ENCODE measurements around the gene PPM1K. TPM values are rescaled to one million over a fixed set of nuclear protein-coding genes. Genes with fewer than 3 reads are reported as not detected.

PPM1K gene
- total RNA-seq, 1 donor from 2014 or later = 36.5 TPM

GRCh38 chr4:88296413-88297211 is 12.3 kb upstream of the PPM1K start:
- DNase-seq = no peak
- H3K36me3 ChIP-seq = no peaks in the 10 kb centered on the region
- TF ChIP-seq CTCF (IDR thresholded peaks at IDR 0.05) = no peak
- H3K4me1 ChIP-seq = no peaks in the 10 kb centered on the region
- H3K9me3 ChIP-seq = no peaks in the 10 kb centered on the region
- no peak overlapping the region for H3K27ac ChIP-seq
- no peak for ATAC-seq
- H3K27me3 ChIP-seq (ENCODE audit: low read depth) = no peaks in the 10 kb centered on the region
- intact Hi-C loops (cut with DNase I) = no loop called here
- no peak overlapping the region for H3K4me3 ChIP-seq

- ATAC-seq (no peak), DNase-seq (no peak)
- no peaks in the 10 kb centered on the region for H3K9me3 ChIP-seq
- H3K27ac ChIP-seq = no peak overlapping the region
- no peak overlapping the region for H3K4me3 ChIP-seq
- H3K27me3 ChIP-seq (ENCODE audit: low read depth) = no peaks in the 10 kb centered on the region
- TF ChIP-seq CTCF (IDR thresholded peaks at IDR 0.05) = no peak
- no peaks in the 10 kb centered on the region for H3K4me1 ChIP-seq
- intact Hi-C loops (cut with DNase I) = no loop called here
- no peaks in the 10 kb centered on the region for H3K36me3 ChIP-seq
Measured at GRCh38 chr4:88295656-88296055, 11.3 kb upstream of the PPM1K start.

- Histone ChIP-seq H3K9me3 (no peaks in the 10 kb centered on the region), H3K4me3 (no peak overlapping the region), H3K4me1 (no peaks in the 10 kb centered on the region), H3K36me3 (no peaks in the 10 kb centered on the region), H3K27ac (peak overlapping the region; percentile 50), H3K27me3 (ENCODE audit: low read depth) (no peaks in the 10 kb centered on the region)
- intact Hi-C loops (cut with DNase I) = no loop called here
- TF ChIP-seq CTCF (IDR thresholded peaks at IDR 0.05) = no peak
- DNase-seq = no peak
- ATAC-seq = peak; percentile 32 to 42
Measured at GRCh38 chr4:88291003-88291402, 6.6 kb upstream of the PPM1K start.

GRCh38 chr4:88286897-88287296 is 2.5 kb upstream of the PPM1K start:
- no peak for TF ChIP-seq CTCF (IDR thresholded peaks at IDR 0.05)
- H3K27me3 ChIP-seq (ENCODE audit: low read depth) = no peaks in the 10 kb centered on the region
- H3K4me1 ChIP-seq = peaks cover 22% of the 10 kb centered on the region
- no peaks in the 10 kb centered on the region for H3K9me3 ChIP-seq
- H3K27ac ChIP-seq = no peak overlapping the region
- H3K4me3 ChIP-seq = no peak overlapping the region
- ATAC-seq (no peak), DNase-seq (no peak)
- no peaks in the 10 kb centered on the region for H3K36me3 ChIP-seq
- intact Hi-C loops (cut with DNase I) = no loop called here

DNA sequence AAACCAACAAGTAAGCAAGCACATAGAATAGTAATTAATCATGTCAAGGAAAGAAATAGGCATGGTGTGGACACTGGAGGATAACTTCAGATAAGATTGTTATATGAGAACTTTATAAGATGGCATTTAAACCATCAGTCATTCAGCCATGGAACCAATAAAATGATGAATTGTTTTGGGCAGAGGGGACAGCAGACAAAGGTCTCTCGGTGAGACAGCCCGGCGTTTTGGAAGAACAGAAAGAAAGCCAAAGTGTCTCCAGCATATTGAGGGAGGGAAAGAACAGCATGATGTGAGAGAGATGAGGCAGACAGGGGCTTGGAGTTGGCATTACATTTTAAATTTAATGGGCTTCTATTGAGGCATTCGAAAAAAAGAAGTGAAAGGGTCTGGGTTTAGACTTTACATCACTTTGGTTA is 883 bp upstream of the PPM1K start:
- Histone ChIP-seq H3K27ac (peak overlapping the region; percentile 98), H3K27me3 (ENCODE audit: low read depth) (no peaks in the 10 kb centered on the region), H3K36me3 (no peaks in the 10 kb centered on the region), H3K4me1 (peaks cover 25% of the 10 kb centered on the region), H3K4me3 (peak overlapping the region; percentile 80), H3K9me3 (no peaks in the 10 kb centered on the region)
- DNase-seq (no peak), ATAC-seq (no peak)
- intact Hi-C loops (cut with DNase I) = no loop called here
- TF ChIP-seq CTCF (IDR thresholded peaks at IDR 0.05) = no peak
